B cell (primary cell): ENCODE measurements around the gene PUM1.

Experiments used
- EZH2 ChIP-seq: IDR thresholded peaks from 2 replicates; pipeline ENCODE4 v1.6.1; 2012; ENCODE audit warnings: borderline replicate concordance, low read depth, mild to moderate bottlenecking, moderate library complexity, low read length; ENCODE audit not compliant: insufficient read depth, poor library complexity, severe bottlenecking
- TF ChIP-seq, protein P1 (sequence below): fragments of 200-600 bp; IDR thresholded peaks from one replicate; pipeline ENCODE4 v1.8.0; 2022; ENCODE audit warnings: antibody characterized with exemption, mild to moderate bottlenecking

DNA sequence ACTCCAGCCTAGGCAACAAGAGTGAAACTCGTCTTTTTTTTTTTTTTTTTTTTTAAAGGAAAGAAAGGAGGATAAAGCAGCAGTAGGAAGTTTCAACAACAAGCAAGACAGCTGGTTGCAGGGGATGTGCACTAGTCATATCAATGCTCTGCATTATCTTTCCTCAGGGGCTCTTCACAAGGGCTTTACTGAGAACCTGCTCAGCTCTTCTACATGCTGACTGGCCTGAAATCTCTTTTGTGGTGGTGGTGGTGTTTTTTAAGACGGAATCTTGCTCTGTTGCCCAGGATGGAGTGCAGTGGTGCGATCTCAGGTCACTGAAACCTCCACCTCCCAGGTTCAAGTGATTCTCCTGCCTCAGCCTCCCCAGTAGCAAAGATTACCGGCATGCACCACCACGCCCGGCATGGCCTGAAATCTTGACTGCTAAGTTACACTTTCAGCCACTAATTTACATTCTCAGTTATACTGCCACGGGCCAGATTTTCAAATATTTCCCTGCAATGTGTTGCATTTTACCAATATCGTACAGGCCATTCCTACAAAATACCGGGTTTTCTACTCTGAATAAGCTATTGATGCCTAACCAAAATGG, 68.0 kb downstream of the PUM1 start:
- TF ChIP-seq, protein P1, sequence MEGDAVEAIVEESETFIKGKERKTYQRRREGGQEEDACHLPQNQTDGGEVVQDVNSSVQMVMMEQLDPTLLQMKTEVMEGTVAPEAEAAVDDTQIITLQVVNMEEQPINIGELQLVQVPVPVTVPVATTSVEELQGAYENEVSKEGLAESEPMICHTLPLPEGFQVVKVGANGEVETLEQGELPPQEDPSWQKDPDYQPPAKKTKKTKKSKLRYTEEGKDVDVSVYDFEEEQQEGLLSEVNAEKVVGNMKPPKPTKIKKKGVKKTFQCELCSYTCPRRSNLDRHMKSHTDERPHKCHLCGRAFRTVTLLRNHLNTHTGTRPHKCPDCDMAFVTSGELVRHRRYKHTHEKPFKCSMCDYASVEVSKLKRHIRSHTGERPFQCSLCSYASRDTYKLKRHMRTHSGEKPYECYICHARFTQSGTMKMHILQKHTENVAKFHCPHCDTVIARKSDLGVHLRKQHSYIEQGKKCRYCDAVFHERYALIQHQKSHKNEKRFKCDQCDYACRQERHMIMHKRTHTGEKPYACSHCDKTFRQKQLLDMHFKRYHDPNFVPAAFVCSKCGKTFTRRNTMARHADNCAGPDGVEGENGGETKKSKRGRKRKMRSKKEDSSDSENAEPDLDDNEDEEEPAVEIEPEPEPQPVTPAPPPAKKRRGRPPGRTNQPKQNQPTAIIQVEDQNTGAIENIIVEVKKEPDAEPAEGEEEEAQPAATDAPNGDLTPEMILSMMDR = no peak
- TF ChIP-seq EZH2 = no peak
